ENCODE results near the gene NSDHL. TPM values are rescaled to one million over a fixed set of nuclear protein-coding genes. Genes with fewer than 3 reads are reported as not detected.

Gene NSDHL
- total RNA-seq, 1 donor from 2014 or later, result 34.2 TPM

GRCh38 chrX:152872522-152872921 is 41.7 kb downstream of the NSDHL start:
- no peak for DNase-seq (ENCODE audit: low read depth)
- Mint-ChIP-seq H3K27ac (ENCODE audit: unreplicated experiment) (no peak overlapping the region), H3K4me3 (ENCODE audit: unreplicated experiment) (no peak overlapping the region), H3K9me3 (ENCODE audit: unreplicated experiment) (no peaks in the 10 kb centered on the region), H3K27me3 (ENCODE audit: low read depth, unreplicated experiment) (no peaks in the 10 kb centered on the region), H3K36me3 (ENCODE audit: low read depth, unreplicated experiment) (peaks cover 1% of the 10 kb centered on the region), H3K4me1 (ENCODE audit: low read depth, unreplicated experiment) (no peaks in the 10 kb centered on the region)
- no peak for FAIRE-seq
- H3K9me3 ChIP-seq (ENCODE audit: insufficient read depth, low read depth, low read length), result no peaks in the 10 kb centered on the region
- no peaks in the 10 kb centered on the region for H4K20me1 ChIP-seq (ENCODE audit: insufficient read depth, low read length)
- no peaks in the 10 kb centered on the region for H3K4me1 ChIP-seq (ENCODE audit: insufficient read depth, low read length)
- H3K27me3 ChIP-seq (ENCODE audit: insufficient read depth, low read length), result no peaks in the 10 kb centered on the region
- no peak overlapping the region for H2AFZ ChIP-seq (ENCODE audit: low read depth, low read length)
- no peak overlapping the region for H3K27ac ChIP-seq (ENCODE audit: low read depth, low read length)
- no peaks in the 10 kb centered on the region for H3K79me2 ChIP-seq (ENCODE audit: insufficient read depth, low read length)
- peaks cover 7% of the 10 kb centered on the region for H3K36me3 ChIP-seq (ENCODE audit: insufficient read depth, low read length)
- H3K4me2 ChIP-seq (ENCODE audit: low read length), result no peak overlapping the region
- TF ChIP-seq CTCF (IDR thresholded peaks at IDR 0.05; ENCODE audit: insufficient read depth, low read depth, low read length) (no peak), EZH2 (IDR thresholded peaks at IDR 0.05; ENCODE audit: insufficient read depth, low read length) (no peak)
- H3K9ac ChIP-seq (ENCODE audit: low read length), result no peak overlapping the region
- H3K4me3 ChIP-seq (ENCODE audit: insufficient read depth, low read depth, low read length), result no peak overlapping the region

GRCh38 chrX:152873361-152873760 is 42.5 kb downstream of the NSDHL start:
- DNase-seq (ENCODE audit: low read depth), result no peak
- no peak overlapping the region for H3K4me3 ChIP-seq (ENCODE audit: insufficient read depth, low read depth, low read length)
- H3K27me3 Mint-ChIP-seq (ENCODE audit: low read depth, unreplicated experiment), result no peaks in the 10 kb centered on the region
- H4K20me1 ChIP-seq (ENCODE audit: insufficient read depth, low read length), result no peaks in the 10 kb centered on the region
- H3K4me1 Mint-ChIP-seq (ENCODE audit: low read depth, unreplicated experiment), result no peaks in the 10 kb centered on the region
- H3K9me3 ChIP-seq (ENCODE audit: insufficient read depth, low read depth, low read length), result no peaks in the 10 kb centered on the region
- peaks cover 6% of the 10 kb centered on the region for H3K36me3 ChIP-seq (ENCODE audit: insufficient read depth, low read length)
- no peak overlapping the region for H3K27ac Mint-ChIP-seq (ENCODE audit: unreplicated experiment)
- H3K4me2 ChIP-seq (ENCODE audit: low read length), result no peak overlapping the region
- H2AFZ ChIP-seq (ENCODE audit: low read depth, low read length), result no peak overlapping the region
- H3K79me2 ChIP-seq (ENCODE audit: insufficient read depth, low read length), result no peaks in the 10 kb centered on the region
- H3K9me3 Mint-ChIP-seq (ENCODE audit: unreplicated experiment), result no peaks in the 10 kb centered on the region
- H3K27me3 ChIP-seq (ENCODE audit: insufficient read depth, low read length), result no peaks in the 10 kb centered on the region
- no peak overlapping the region for H3K9ac ChIP-seq (ENCODE audit: low read length)
- FAIRE-seq, result no peak
- no peak overlapping the region for H3K27ac ChIP-seq (ENCODE audit: low read depth, low read length)
- no peak for TF ChIP-seq EZH2 (IDR thresholded peaks at IDR 0.05; ENCODE audit: insufficient read depth, low read length)
- no peak for TF ChIP-seq CTCF (IDR thresholded peaks at IDR 0.05; ENCODE audit: insufficient read depth, low read depth, low read length)
- peaks cover 1% of the 10 kb centered on the region for H3K36me3 Mint-ChIP-seq (ENCODE audit: low read depth, unreplicated experiment)
- no peak overlapping the region for H3K4me3 Mint-ChIP-seq (ENCODE audit: unreplicated experiment)
- H3K4me1 ChIP-seq (ENCODE audit: insufficient read depth, low read length), result no peaks in the 10 kb centered on the region

GRCh38 chrX:152876931-152877840 is 46.3 kb downstream of the NSDHL start:
- Mint-ChIP-seq H3K36me3 (ENCODE audit: low read depth, unreplicated experiment) (no peaks in the 10 kb centered on the region), H3K4me3 (ENCODE audit: unreplicated experiment) (no peak overlapping the region), H3K27me3 (ENCODE audit: low read depth, unreplicated experiment) (no peaks in the 10 kb centered on the region), H3K4me1 (ENCODE audit: low read depth, unreplicated experiment) (no peaks in the 10 kb centered on the region), H3K9me3 (ENCODE audit: unreplicated experiment) (no peaks in the 10 kb centered on the region), H3K27ac (ENCODE audit: unreplicated experiment) (no peak overlapping the region)
- no peak overlapping the region for H3K27ac ChIP-seq (ENCODE audit: low read depth, low read length)
- H3K4me3 ChIP-seq (ENCODE audit: insufficient read depth, low read depth, low read length), result no peak overlapping the region
- TF ChIP-seq EZH2 (IDR thresholded peaks at IDR 0.05; ENCODE audit: insufficient read depth, low read length), result no peak
- FAIRE-seq, result peak; percentile 13
- no peak overlapping the region for H3K9ac ChIP-seq (ENCODE audit: low read length)
- no peaks in the 10 kb centered on the region for H3K27me3 ChIP-seq (ENCODE audit: insufficient read depth, low read length)
- H2AFZ ChIP-seq (ENCODE audit: low read depth, low read length), result no peak overlapping the region
- no peaks in the 10 kb centered on the region for H3K36me3 ChIP-seq (ENCODE audit: insufficient read depth, low read length)
- no peaks in the 10 kb centered on the region for H3K4me1 ChIP-seq (ENCODE audit: insufficient read depth, low read length)
- no peak overlapping the region for H3K4me2 ChIP-seq (ENCODE audit: low read length)
- no peaks in the 10 kb centered on the region for H4K20me1 ChIP-seq (ENCODE audit: insufficient read depth, low read length)
- H3K9me3 ChIP-seq (ENCODE audit: insufficient read depth, low read depth, low read length), result no peaks in the 10 kb centered on the region
- no peaks in the 10 kb centered on the region for H3K79me2 ChIP-seq (ENCODE audit: insufficient read depth, low read length)
- DNase-seq (ENCODE audit: low read depth), result no peak

Data from astrocyte (in vitro differentiated cells and primary cell).